NCI-H748 (cell line): ENCODE data around the gene SIPA1.
A peak's percentile ranks its signal among the peaks of the same experiment; 100 is the strongest.

Experiments
- DNase-seq: peaks from one replicate; lab custom pipeline; 2025; ENCODE audit not compliant: unreplicated experiment; lab: John Stamatoyannopoulos, UW

SIPA1 gene

DNA sequence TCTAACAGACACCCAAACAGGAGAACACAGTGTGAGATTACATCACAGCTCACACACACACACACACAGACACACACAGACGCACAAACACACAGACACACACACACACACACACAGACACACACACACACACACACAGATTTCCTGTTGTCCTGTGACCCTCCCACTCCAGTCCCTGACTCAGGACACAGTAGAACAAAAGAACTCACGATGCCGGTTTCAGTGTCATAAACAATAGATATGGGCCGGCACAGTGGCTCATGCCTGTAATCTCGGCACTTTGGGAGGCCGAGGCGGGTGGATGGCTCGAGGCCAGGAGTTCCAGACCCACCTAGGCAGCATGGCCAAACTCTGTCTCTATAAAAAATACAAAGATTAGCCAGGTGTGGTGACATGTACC is 60.3 kb downstream of the SIPA1 start:
- DNase-seq = no peak

GRCh38 chr11:65699306-65699705 is 61.4 kb downstream of the SIPA1 start:
- no peak for DNase-seq

DNA sequence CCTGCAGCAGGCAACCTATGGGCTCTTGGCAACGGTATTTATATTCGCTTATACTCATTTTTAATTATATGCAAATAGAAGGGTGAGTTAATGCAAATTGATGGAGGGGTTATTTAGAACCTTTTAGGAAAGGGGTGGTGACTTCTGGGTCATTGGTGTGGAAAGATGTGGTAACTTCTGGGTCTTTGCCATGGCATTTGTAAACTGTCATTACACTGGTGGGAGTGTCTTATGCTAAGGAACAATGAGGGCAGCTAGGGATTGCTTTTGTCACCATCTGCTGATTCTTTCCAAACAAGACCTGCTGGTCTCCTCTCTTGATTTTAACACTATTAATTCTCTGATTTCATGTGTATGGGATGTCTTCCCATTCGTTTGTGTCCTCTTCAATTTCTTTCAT is 62.5 kb downstream of the SIPA1 start:
- peak; percentile 52 for DNase-seq
